Measurements from ENCODE around the gene HERPUD2. TPM values are rescaled to one million over a fixed set of nuclear protein-coding genes. Genes with fewer than 3 reads are reported as not detected.

Gene HERPUD2, protein sequence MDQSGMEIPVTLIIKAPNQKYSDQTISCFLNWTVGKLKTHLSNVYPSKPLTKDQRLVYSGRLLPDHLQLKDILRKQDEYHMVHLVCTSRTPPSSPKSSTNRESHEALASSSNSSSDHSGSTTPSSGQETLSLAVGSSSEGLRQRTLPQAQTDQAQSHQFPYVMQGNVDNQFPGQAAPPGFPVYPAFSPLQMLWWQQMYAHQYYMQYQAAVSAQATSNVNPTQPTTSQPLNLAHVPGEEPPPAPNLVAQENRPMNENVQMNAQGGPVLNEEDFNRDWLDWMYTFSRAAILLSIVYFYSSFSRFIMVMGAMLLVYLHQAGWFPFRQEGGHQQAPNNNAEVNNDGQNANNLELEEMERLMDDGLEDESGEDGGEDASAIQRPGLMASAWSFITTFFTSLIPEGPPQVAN
- polyA plus RNA-seq (2011; rRNA removed) = 46.3 and 53.0 TPM in 2 replicates
- polyA minus RNA-seq (2011; rRNA and poly(A)+ RNA removed) = 47.4 and 86.5 TPM in 2 replicates

DNA sequence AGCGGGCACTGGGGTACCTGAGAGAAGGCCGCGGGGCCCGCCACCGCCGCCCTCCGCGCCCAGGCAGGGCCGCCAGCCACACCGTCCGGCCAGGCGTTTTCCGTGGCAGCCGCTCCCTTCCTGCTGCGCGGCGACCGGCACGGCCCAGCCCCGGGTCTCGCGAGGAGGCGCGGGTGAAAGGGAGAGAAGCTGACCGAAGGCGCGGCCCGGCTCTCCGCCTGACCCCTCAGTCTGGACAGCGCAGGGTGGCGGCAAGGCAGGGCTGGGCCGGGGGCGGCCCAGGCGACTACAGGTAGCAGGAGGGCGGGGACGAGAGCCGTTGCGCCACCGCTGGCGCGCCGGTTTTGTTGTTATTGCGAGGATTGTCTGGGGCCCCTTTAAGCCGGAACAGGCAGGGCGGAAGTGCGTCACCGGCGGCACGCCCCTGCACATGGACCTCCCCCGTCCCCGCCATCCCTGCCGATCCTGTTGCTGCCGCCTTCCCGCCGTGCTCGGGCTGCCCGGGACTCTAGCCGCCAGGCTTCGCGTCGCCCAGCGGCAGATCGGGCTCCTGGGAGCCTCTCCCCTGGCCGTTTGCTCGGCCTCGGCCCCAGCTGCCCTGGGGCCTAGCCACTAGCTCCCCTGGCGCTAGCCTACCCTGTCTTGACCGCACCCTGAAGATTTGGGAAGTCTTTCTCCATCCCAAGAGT lies at the start of gene HERPUD2:
HERPUD2 (minus strand) TSS at position 352 of the 689 bp plus-strand sequence. CDS start 805 bp downstream, outside the sequence.
- peak; percentile 52 for DNase-seq (ENCODE audit: low read depth)
- H3K27me3 ChIP-seq (ENCODE audit: control insufficient read depth, insufficient read depth, low read length) = no peaks in the 10 kb centered on the region
- ChIA-PET POLR2A (interaction anchor here (0.6 kb wide), 1 partner anchor 10 kb away, joined by 7 read pairs; no protein-coding TSS in a partner anchor), CTCF (interaction anchor here (0.9 to 2.8 kb wide), 2 partner anchors 71 to 212 kb away, joined by 3 to 7 read pairs; no protein-coding TSS in a partner anchor)
- H3K36me3 ChIP-seq (ENCODE audit: control insufficient read depth, insufficient read depth, low read length) = no peaks in the 10 kb centered on the region
- TF ChIP-seq, protein P1, sequence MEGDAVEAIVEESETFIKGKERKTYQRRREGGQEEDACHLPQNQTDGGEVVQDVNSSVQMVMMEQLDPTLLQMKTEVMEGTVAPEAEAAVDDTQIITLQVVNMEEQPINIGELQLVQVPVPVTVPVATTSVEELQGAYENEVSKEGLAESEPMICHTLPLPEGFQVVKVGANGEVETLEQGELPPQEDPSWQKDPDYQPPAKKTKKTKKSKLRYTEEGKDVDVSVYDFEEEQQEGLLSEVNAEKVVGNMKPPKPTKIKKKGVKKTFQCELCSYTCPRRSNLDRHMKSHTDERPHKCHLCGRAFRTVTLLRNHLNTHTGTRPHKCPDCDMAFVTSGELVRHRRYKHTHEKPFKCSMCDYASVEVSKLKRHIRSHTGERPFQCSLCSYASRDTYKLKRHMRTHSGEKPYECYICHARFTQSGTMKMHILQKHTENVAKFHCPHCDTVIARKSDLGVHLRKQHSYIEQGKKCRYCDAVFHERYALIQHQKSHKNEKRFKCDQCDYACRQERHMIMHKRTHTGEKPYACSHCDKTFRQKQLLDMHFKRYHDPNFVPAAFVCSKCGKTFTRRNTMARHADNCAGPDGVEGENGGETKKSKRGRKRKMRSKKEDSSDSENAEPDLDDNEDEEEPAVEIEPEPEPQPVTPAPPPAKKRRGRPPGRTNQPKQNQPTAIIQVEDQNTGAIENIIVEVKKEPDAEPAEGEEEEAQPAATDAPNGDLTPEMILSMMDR (IDR thresholded peaks at IDR 0.05; ENCODE audit: insufficient read depth, low read depth, low read length) = 0 out of 2 replicates have a peak, but pooled peaks have one; percentile 12
- H3K4me3 ChIP-seq (ENCODE audit: low read depth, low read length) = peak within 1 kb of the TSS; percentile 89

DNA sequence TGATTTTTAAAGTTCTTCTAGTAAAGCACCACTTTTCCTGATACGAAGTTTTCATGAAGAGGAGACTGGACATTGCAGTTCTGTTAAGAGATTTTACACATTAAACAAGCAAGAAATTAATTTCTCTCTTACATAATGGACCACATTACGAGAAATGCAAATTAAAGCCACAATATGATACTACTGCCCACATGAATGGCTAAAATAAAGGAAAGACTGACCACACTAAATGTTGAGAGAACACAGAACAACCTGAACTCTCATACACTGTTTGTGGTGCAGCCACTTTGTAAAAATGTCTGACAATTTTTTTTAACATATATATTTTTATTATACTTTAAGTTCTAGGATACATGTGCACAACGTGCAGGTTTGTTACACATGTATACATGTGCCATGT lies 44.0 kb upstream of the HERPUD2 start:
- Histone ChIP-seq H3K4me3 (ENCODE audit: low read depth, low read length) (no peak overlapping the region), H3K36me3 (ENCODE audit: control insufficient read depth, insufficient read depth, low read length) (no peaks in the 10 kb centered on the region), H3K27me3 (ENCODE audit: control insufficient read depth, insufficient read depth, low read length) (no peaks in the 10 kb centered on the region; the same call in 1 of the 2 replicates)
- ChIA-PET CTCF (no interaction called here), POLR2A (no interaction called here)
- no peak for DNase-seq (ENCODE audit: low read depth)
- TF ChIP-seq, protein P1 (IDR thresholded peaks at IDR 0.05; ENCODE audit: insufficient read depth, low read depth, low read length) = no peak

DNA sequence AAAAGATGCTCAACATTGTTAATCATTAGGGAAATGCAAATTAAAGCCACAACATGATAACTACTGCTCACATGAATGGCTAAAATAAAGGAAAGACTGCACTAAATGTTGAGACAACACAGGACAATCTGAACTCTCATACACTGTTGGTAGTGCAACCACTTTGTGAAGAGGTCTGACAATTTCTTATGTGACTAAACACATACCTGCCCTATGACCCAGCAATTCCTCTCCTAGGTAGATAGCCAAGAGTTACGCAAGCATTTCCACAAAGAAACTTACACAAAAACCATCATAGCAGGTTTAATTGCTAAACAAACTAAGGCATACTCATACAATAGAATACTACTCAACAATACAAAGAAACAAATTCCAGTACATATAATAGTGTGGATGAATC lies 41.8 kb upstream of the HERPUD2 start:
- no peak for DNase-seq (ENCODE audit: low read depth)
- H3K27me3 ChIP-seq (ENCODE audit: control insufficient read depth, insufficient read depth, low read length) = peaks cover 2% of the 10 kb centered on the region
- POLR2A ChIA-PET = no interaction called here
- H3K36me3 ChIP-seq (ENCODE audit: control insufficient read depth, insufficient read depth, low read length) = no peaks in the 10 kb centered on the region
- CTCF ChIA-PET = interaction anchor here (0.6 to 1.2 kb wide), 2 partner anchors 13 to 170 kb away, joined by 3 read pairs; no protein-coding TSS in a partner anchor
- TF ChIP-seq, protein P1 (IDR thresholded peaks at IDR 0.05; ENCODE audit: insufficient read depth, low read depth, low read length) = no peak
- no peak overlapping the region for H3K4me3 ChIP-seq (ENCODE audit: low read depth, low read length)

DNA sequence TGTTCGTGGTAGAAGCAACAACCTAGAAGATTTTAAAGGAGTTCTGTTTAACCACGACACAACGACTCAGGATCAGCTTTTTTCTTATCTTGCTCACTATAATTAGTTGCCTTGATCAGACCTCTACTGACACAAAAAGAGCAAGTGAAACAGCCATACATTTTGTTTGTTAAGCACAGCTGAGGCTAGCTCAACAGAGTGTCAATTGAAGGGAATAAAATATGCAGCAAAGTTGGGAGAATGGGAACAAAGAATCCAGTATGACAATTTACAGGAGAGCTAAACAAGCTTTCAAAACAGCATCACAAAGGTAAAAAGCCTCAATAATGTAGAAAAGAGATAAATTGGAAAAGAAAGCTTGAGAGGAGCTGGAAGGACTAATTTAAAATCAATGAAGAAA lies 40.5 kb upstream of the HERPUD2 start:
- POLR2A ChIA-PET = no interaction called here
- CTCF ChIA-PET = interaction anchor here (0.7 to 1.5 kb wide), 5 partner anchors 9 to 171 kb away, joined by 3 to 7 read pairs (median 3); partner anchors contain the start of gene SEPTIN7
- DNase-seq (ENCODE audit: low read depth) = no peak
- Histone ChIP-seq H3K4me3 (ENCODE audit: low read depth, low read length) (no peak overlapping the region), H3K36me3 (ENCODE audit: control insufficient read depth, insufficient read depth, low read length) (no peaks in the 10 kb centered on the region), H3K27me3 (ENCODE audit: control insufficient read depth, insufficient read depth, low read length) (peaks cover 2% of the 10 kb centered on the region)
- TF ChIP-seq, protein P1 (IDR thresholded peaks at IDR 0.05; ENCODE audit: insufficient read depth, low read depth, low read length) = no peak

DNA sequence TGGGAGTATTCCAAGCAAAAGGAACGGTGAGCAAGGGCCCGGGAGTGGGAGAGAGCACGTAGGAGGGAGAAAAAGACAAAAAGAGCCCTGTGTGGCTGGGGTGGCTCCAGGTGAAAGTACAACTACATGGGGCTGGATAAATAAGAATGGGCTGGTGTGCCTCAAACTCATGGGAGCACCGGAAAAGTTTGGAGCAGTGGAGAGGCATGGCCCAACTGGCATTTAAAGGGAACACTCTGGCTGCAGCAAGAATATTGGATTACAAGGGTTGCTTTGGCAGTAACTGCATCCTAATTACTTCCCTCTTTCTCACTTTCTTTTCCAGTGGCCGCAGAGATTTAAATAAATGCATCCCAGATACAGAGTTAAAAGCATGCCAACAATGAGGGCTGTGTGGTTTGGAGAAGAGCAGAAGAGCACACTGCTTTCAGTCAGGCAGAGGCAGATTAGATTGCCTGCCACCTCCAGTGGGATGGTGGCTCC lies 39.1 kb upstream of the HERPUD2 start:
- Histone ChIP-seq H3K4me3 (ENCODE audit: low read depth, low read length) (no peak overlapping the region), H3K27me3 (ENCODE audit: control insufficient read depth, insufficient read depth, low read length) (peaks cover 2% of the 10 kb centered on the region), H3K36me3 (ENCODE audit: control insufficient read depth, insufficient read depth, low read length) (no peaks in the 10 kb centered on the region)
- CTCF ChIA-PET = interaction anchor here (1.2 to 1.5 kb wide), 2 partner anchors 8 to 17 kb away, joined by 4 to 7 read pairs; no protein-coding TSS in a partner anchor
- POLR2A ChIA-PET = no interaction called here
- DNase-seq (ENCODE audit: low read depth) = no peak
- TF ChIP-seq, protein P1 (IDR thresholded peaks at IDR 0.05; ENCODE audit: insufficient read depth, low read depth, low read length) = no peak
